BLaER1 treated with 17β-estradiol and CSF1 and Interleukin-3, amounts not matched to agents 10 nM and 100 nM (cell line): ENCODE measurements around the gene NTRK3.

ENCODE experiments used
- H3K27ac ChIP-seq, 11 experiments: shearing (Covaris generic); formaldehyde crosslinking; 2 replicates each; pipeline ENCODE4 v1.8.1; 2022
- H3K27me3 ChIP-seq, 11 experiments: shearing (Covaris generic); formaldehyde crosslinking; 2 replicates each; pipeline ENCODE4 v1.8.1; 2022
- H3K36me3 ChIP-seq, 11 experiments: shearing (Covaris generic); formaldehyde crosslinking; 2 replicates each; pipeline ENCODE4 v1.8.1; 2022
- H3K4me1 ChIP-seq, 10 experiments: shearing (Covaris generic); formaldehyde crosslinking; 2 replicates each; pipeline ENCODE4 v1.8.1; 2022
- H3K4me2 ChIP-seq, 11 experiments: shearing (Covaris generic); formaldehyde crosslinking; 2 replicates each; pipeline ENCODE4 v1.8.1; 2022
- H3K4me3 ChIP-seq, 10 experiments: shearing (Covaris generic); formaldehyde crosslinking; 2 replicates each; pipeline ENCODE4 v1.8.1; 2022
- H3K9ac ChIP-seq, 11 experiments: shearing (Covaris generic); formaldehyde crosslinking; 2 replicates each; pipeline ENCODE4 v1.8.1; 2022
- H3K9me3 ChIP-seq, 11 experiments: shearing (Covaris generic); formaldehyde crosslinking; replicated peaks in 1 of 11; 2 replicates each; pipeline ENCODE4 v1.8.1; 2022
- H4K20me1 ChIP-seq, 11 experiments: shearing (Covaris generic); formaldehyde crosslinking; 2 replicates each; pipeline ENCODE4 v1.8.1; 2022
- Cebpa-rat ChIP-seq, 11 experiments: shearing (Covaris generic); IDR thresholded peaks; 2 replicates each; pipeline ENCODE4 v1.8.1; 2022

NTRK3 gene

DNA sequence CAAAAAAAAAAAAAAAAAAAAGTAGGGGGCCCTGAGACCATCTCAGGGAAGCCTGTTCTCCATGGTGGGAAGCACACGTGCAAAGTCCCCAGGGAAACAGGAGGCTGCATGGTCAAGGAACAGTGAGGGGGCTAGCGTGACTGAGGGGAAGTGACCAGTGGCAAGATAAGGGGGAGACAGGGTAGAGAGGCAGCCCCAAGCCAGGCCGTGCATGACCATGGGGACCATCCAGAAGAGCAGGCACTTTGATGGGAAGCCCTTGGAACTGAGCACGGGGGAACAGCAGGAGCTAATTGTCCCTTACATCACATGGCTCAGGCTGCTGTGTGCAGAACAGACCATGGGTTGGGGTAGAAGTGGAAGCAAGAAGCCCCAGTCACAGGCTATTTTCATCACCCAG lies 196.2 kb downstream of the NTRK3 start:
- TF ChIP-seq Cebpa-rat (IDR thresholded peaks at IDR 0.05) = no peak
- H3K9ac ChIP-seq = no peak overlapping the region
- no peak overlapping the region for H3K27ac ChIP-seq
- H3K4me3 ChIP-seq = no peak overlapping the region
- no peaks in the 10 kb centered on the region for H3K27me3 ChIP-seq
- H3K4me1 ChIP-seq = peaks cover 0 to 4% (median 0%) of the 10 kb centered on the region in 10 experiments; a peak in 1 of 20 replicates
- H3K36me3 ChIP-seq = no peaks in the 10 kb centered on the region
- no peaks in the 10 kb centered on the region for H3K9me3 ChIP-seq
- H3K4me2 ChIP-seq = no peak overlapping the region
- H4K20me1 ChIP-seq = no peaks in the 10 kb centered on the region

- no peaks in the 10 kb centered on the region for H3K4me1 ChIP-seq
- no peak overlapping the region for H3K4me2 ChIP-seq
- no peak overlapping the region for H3K9ac ChIP-seq
- no peaks in the 10 kb centered on the region for H4K20me1 ChIP-seq
- H3K9me3 ChIP-seq = no peaks in the 10 kb centered on the region
- no peaks in the 10 kb centered on the region for H3K36me3 ChIP-seq
- no peak overlapping the region for H3K27ac ChIP-seq
- no peak for TF ChIP-seq Cebpa-rat (IDR thresholded peaks at IDR 0.05)
- H3K4me3 ChIP-seq = no peak overlapping the region
- H3K27me3 ChIP-seq = no peaks in the 10 kb centered on the region
Measured at GRCh38 chr15:88057836-88058235, 198.7 kb downstream of the NTRK3 start.

GRCh38 chr15:88049506-88049905 lies 207.0 kb downstream of the NTRK3 start:
- Histone ChIP-seq H3K9me3 (no peaks in the 10 kb centered on the region), H3K36me3 (no peaks in the 10 kb centered on the region), H3K4me3 (no peak overlapping the region), H3K27ac (no peak overlapping the region), H4K20me1 (no peaks in the 10 kb centered on the region), H3K9ac (no peak overlapping the region), H3K27me3 (no peaks in the 10 kb centered on the region), H3K4me2 (no peak overlapping the region; a peak in 2 of 22 replicates), H3K4me1 (no peaks in the 10 kb centered on the region; a peak in 1 of 20 replicates)
- no peak for TF ChIP-seq Cebpa-rat (IDR thresholded peaks at IDR 0.05)

- no peak for TF ChIP-seq Cebpa-rat (IDR thresholded peaks at IDR 0.05)
- H3K27ac ChIP-seq = no peak overlapping the region
- H3K4me2 ChIP-seq = no peak overlapping the region
- no peaks in the 10 kb centered on the region for H3K9me3 ChIP-seq
- H4K20me1 ChIP-seq = no peaks in the 10 kb centered on the region
- H3K27me3 ChIP-seq = no peaks in the 10 kb centered on the region
- H3K9ac ChIP-seq = no peak overlapping the region
- H3K4me3 ChIP-seq = no peak overlapping the region
- H3K36me3 ChIP-seq = no peaks in the 10 kb centered on the region
- no peaks in the 10 kb centered on the region; a peak in 1 of 20 replicates for H3K4me1 ChIP-seq
Measured at GRCh38 chr15:88048755-88049154, 207.8 kb downstream of the NTRK3 start.

GRCh38 chr15:88048237-88048636 lies 208.3 kb downstream of the NTRK3 start:
- H3K27me3 ChIP-seq = no peaks in the 10 kb centered on the region
- H3K4me2 ChIP-seq = no peak overlapping the region
- TF ChIP-seq Cebpa-rat (IDR thresholded peaks at IDR 0.05) = no peak
- H3K27ac ChIP-seq = no peak overlapping the region
- no peak overlapping the region for H3K4me3 ChIP-seq
- H3K9ac ChIP-seq = no peak overlapping the region
- no peaks in the 10 kb centered on the region for H3K36me3 ChIP-seq
- no peaks in the 10 kb centered on the region; a peak in 1 of 20 replicates for H3K4me1 ChIP-seq
- H3K9me3 ChIP-seq = no peaks in the 10 kb centered on the region
- H4K20me1 ChIP-seq = no peaks in the 10 kb centered on the region

DNA sequence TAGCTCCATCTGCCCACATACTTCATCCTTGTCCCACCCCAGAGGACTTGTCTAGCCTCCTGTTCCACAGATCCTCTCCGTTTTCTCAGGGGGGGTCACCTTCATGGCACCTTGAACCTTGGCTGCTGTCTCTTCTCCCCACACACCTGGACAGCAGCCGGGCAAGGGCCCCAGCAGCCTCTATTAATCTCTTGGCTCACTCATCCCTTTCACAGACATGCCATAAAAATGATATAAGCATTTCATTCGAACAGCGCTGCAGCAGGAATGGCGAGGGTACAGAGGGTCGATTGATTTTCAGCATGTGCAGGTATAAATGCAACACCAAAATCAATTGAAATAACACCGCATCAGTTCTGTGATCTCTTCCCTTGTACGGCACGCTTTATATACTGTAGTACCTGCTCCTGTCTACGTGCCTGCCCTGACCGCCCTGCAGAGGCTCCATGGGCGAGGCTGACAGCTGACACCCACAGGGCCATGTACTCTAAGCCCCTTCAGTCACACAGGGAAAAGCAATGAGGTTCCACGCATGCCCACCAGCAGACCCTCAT lies 209.9 kb downstream of the NTRK3 start:
- no peak overlapping the region for H3K27ac ChIP-seq
- no peak overlapping the region for H3K4me3 ChIP-seq
- H3K9me3 ChIP-seq = no peaks in the 10 kb centered on the region
- H3K27me3 ChIP-seq = no peaks in the 10 kb centered on the region
- H3K4me1 ChIP-seq = no peaks in the 10 kb centered on the region; a peak in 1 of 20 replicates
- H3K9ac ChIP-seq = no peak overlapping the region
- H3K4me2 ChIP-seq = no peak overlapping the region
- H4K20me1 ChIP-seq = no peaks in the 10 kb centered on the region
- H3K36me3 ChIP-seq = no peaks in the 10 kb centered on the region
- no peak for TF ChIP-seq Cebpa-rat (IDR thresholded peaks at IDR 0.05)

- no peak overlapping the region for H3K4me3 ChIP-seq
- H3K9me3 ChIP-seq = no peaks in the 10 kb centered on the region
- TF ChIP-seq Cebpa-rat (IDR thresholded peaks at IDR 0.05) = no peak
- H3K27ac ChIP-seq = no peak overlapping the region
- H3K9ac ChIP-seq = no peak overlapping the region
- no peaks in the 10 kb centered on the region for H4K20me1 ChIP-seq
- H3K27me3 ChIP-seq = no peaks in the 10 kb centered on the region
- no peaks in the 10 kb centered on the region for H3K4me1 ChIP-seq
- no peak overlapping the region for H3K4me2 ChIP-seq
- H3K36me3 ChIP-seq = no peaks in the 10 kb centered on the region
Measured at GRCh38 chr15:88043396-88043795, 213.1 kb downstream of the NTRK3 start.

- Histone ChIP-seq H4K20me1 (no peaks in the 10 kb centered on the region), H3K27me3 (no peaks in the 10 kb centered on the region), H3K4me3 (no peak overlapping the region), H3K9ac (no peak overlapping the region), H3K4me2 (no peak overlapping the region), H3K27ac (no peak overlapping the region), H3K4me1 (no peaks in the 10 kb centered on the region), H3K9me3 (no peaks in the 10 kb centered on the region), H3K36me3 (no peaks in the 10 kb centered on the region)
- no peak for TF ChIP-seq Cebpa-rat (IDR thresholded peaks at IDR 0.05)
Measured at GRCh38 chr15:88042047-88042446, 214.5 kb downstream of the NTRK3 start.

DNA sequence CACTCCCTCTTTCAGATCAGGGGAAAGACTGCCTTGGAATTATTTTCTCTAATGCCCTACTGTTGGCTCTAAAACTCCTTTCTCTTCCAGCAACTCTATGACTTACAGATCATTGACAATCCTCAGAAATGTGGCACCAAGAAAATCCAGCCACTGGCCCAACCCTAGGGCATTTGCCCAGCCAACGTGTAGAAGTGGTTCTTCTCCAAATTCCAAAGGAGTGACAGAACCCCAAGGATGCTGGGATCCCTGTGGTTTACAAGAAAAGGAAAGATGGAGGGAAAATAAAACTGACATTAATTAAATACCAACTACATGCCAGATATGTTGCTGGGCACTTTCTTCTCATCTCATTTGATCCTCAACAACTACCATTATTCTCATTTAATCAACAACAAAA lies 216.0 kb downstream of the NTRK3 start:
- H3K27ac ChIP-seq = no peak overlapping the region
- no peak for TF ChIP-seq Cebpa-rat (IDR thresholded peaks at IDR 0.05)
- no peak overlapping the region for H3K4me3 ChIP-seq
- no peaks in the 10 kb centered on the region for H3K27me3 ChIP-seq
- no peaks in the 10 kb centered on the region for H3K36me3 ChIP-seq
- peaks cover 0 to 8% (median 0%) of the 10 kb centered on the region in 10 experiments; a peak in 2 of 20 replicates for H3K4me1 ChIP-seq
- H3K9ac ChIP-seq = no peak overlapping the region
- H3K9me3 ChIP-seq = 0 out of 22 replicates have a peak, but pooled peaks cover 0 to under 1% (median 0%) of the 10 kb centered on the region in 11 experiments
- no peaks in the 10 kb centered on the region for H4K20me1 ChIP-seq
- H3K4me2 ChIP-seq = no peak overlapping the region

DNA sequence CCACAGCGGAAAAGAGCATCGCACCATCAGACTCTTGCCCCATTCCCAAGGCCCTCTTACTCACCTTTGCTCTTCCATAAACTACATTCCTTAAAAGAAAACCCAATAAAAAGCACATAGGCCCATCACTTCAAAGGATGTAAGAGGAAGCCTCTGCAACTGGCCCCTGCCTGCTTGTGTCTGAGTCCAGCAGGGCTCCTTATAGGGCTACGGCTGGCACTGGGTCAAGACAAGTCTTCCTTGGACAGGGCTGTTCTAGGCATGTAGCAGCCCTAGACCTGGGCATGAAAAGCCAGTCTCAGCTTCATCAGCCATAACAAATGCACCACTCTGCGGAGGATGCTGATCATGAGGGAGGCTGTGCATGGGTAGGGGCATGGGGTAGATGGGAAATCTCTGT lies 218.3 kb downstream of the NTRK3 start:
- Histone ChIP-seq H3K4me1 (peaks cover 0 to 8% (median 0%) of the 10 kb centered on the region in 10 experiments; a peak in 2 of 20 replicates), H3K9ac (no peak overlapping the region), H3K4me3 (no peak overlapping the region), H4K20me1 (no peaks in the 10 kb centered on the region), H3K9me3 (0 out of 22 replicates have a peak, but pooled peaks cover 0 to 5% (median 0%) of the 10 kb centered on the region in 11 experiments), H3K36me3 (no peaks in the 10 kb centered on the region), H3K27ac (no peak overlapping the region), H3K4me2 (no peak overlapping the region), H3K27me3 (no peaks in the 10 kb centered on the region)
- TF ChIP-seq Cebpa-rat (IDR thresholded peaks at IDR 0.05) = no peak
